Vagina (tissue), 2 donors: Measurements from ENCODE around the gene PPFIBP1. TPM values are rescaled to one million over a fixed set of nuclear protein-coding genes. Genes with fewer than 3 reads are reported as not detected.
A peak's percentile ranks its signal among the peaks of the same experiment; 100 is the strongest.

Experiments
- DNase-seq, 2 donors: peaks; one replicate each; pipeline ENCODE4 v3.0.0-alpha.2; 2017; ENCODE audit errors: extremely low spot score in 2 of 2
- H3K27ac ChIP-seq: fragments of 200-600 bp; sonication (generic); one replicate; pipeline ENCODE4 v1.5.1; 2019
- H3K27me3 ChIP-seq: fragments of 200-600 bp; sonication (generic); one replicate; pipeline ENCODE4 v1.5.1; 2019
- H3K36me3 ChIP-seq, 2 donors: fragments of 200-600 bp; sonication (generic); one replicate each; pipeline ENCODE4 v1.5.1; 2017 to 2019
- H3K4me1 ChIP-seq: fragments of 200-600 bp; sonication (generic); one replicate; pipeline ENCODE4 v1.5.1; 2019
- H3K4me3 ChIP-seq, 2 donors: fragments of 200-600 bp; sonication (generic); 1 replicate in 1 of 2; 2 replicates in 1 of 2; pipeline ENCODE4 v1.5.1; 2016 to 2019
- H3K9me3 ChIP-seq: fragments of 200-600 bp; sonication (generic); one replicate; pipeline ENCODE4 v1.5.1; 2019
- POLR2A ChIP-seq, 2 donors: fragments of 450-650 bp; IDR thresholded peaks; one replicate each; pipeline ENCODE4 v1.6.1; 2017; ENCODE audit warnings: antibody characterized with exemption in 2 of 2, mild to moderate bottlenecking in 2 of 2, moderate library complexity in 2 of 2
- POLR2AphosphoS5 ChIP-seq, 2 donors: sonication (generic); formaldehyde crosslinking; IDR thresholded peaks; one replicate each; pipeline ENCODE4 v1.9.0; 2017; ENCODE audit warnings: antibody characterized with exemption in 2 of 2, mild to moderate bottlenecking in 2 of 2, low read depth in 1 of 2; ENCODE audit not compliant: insufficient read depth in 1 of 2
- intact Hi-C: fragments of 100-400 bp; cut with DNase I; formaldehyde crosslinking; loops from one replicate; pipeline ENCODE4 v1.15.1; 2023
- total RNA-seq: library from RNA; depleted of rRNA; stranded (reverse); fragments of >200 nt; gene quantifications from one replicate; pipeline ENCODE4 v1.2.3, GENCODE V29; 2016
- TF ChIP-seq, protein P1 (sequence below), 3 experiments: fragments of 450-650 bp in 2 of 3; fragments of 200-600 bp in 1 of 3; sonication (generic) in 1 of 3; IDR thresholded peaks; one replicate each; pipeline ENCODE4 v1.5.1; 2017 to 2019; ENCODE audit warnings: antibody characterized with exemption in 3 of 3, mild to moderate bottlenecking in 2 of 3, moderate library complexity in 2 of 3

The PPFIBP1 gene
- total RNA-seq, 1 donor from 2014 or later = 101 TPM

DNA sequence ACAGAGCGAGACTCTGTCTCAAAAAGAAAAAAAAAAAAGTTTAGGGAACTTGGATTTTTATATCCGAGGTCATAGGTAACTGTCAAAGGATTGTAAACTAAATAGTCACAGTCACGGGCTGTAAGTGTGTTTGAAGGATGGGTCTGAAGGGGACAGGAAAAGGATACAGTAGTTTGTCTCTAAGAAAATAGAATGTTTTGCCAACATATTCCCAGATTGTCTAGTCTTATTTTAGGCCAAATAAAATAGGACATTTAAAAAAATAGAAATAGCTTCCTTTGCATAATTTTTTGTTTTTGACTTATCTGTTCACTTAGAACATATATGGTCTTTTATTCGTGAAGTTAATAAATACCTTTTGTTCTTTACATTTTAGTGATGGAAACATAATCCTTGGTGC lies 148.0 kb downstream of the PPFIBP1 start:
- intact Hi-C loops = no loop called here
- no peak overlapping the region for H3K27ac ChIP-seq

DNA sequence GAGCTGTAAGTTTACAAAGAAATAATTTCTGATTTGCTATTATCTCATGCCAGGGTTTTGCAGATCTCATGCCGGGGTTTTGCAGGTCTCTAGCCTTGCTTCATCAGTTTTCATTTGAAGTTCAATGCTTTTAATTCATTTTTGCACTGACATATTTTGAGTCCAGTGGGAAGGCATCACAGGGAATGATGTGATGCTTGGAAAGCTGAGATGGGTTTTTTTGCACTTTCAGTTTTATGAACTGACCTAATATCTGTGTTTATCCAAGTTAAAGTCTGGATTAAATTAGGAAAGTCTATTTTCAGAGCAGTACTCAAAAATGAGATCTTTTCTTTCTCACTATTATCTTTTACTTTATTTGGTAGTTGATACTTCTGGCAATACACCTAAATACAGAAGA lies 148.6 kb downstream of the PPFIBP1 start:
- no peaks in the 10 kb centered on the region for H3K9me3 ChIP-seq
- H3K27me3 ChIP-seq = no peaks in the 10 kb centered on the region
- peaks cover 0 to 26% of the 10 kb centered on the region in 2 donors for H3K36me3 ChIP-seq
- no peak overlapping the region for H3K27ac ChIP-seq
- intact Hi-C loops = no loop called here
- TF ChIP-seq, protein P1, sequence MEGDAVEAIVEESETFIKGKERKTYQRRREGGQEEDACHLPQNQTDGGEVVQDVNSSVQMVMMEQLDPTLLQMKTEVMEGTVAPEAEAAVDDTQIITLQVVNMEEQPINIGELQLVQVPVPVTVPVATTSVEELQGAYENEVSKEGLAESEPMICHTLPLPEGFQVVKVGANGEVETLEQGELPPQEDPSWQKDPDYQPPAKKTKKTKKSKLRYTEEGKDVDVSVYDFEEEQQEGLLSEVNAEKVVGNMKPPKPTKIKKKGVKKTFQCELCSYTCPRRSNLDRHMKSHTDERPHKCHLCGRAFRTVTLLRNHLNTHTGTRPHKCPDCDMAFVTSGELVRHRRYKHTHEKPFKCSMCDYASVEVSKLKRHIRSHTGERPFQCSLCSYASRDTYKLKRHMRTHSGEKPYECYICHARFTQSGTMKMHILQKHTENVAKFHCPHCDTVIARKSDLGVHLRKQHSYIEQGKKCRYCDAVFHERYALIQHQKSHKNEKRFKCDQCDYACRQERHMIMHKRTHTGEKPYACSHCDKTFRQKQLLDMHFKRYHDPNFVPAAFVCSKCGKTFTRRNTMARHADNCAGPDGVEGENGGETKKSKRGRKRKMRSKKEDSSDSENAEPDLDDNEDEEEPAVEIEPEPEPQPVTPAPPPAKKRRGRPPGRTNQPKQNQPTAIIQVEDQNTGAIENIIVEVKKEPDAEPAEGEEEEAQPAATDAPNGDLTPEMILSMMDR (IDR thresholded peaks at IDR 0.05) = no peak
- TF ChIP-seq POLR2A (IDR thresholded peaks at IDR 0.05) = no peak
- TF ChIP-seq POLR2AphosphoS5 (IDR thresholded peaks at IDR 0.05; ENCODE audit: insufficient read depth in 1 of 2, low read depth in 1 of 2) = no peak
- no peaks in the 10 kb centered on the region for H3K4me1 ChIP-seq
- H3K4me3 ChIP-seq = no peak overlapping the region
- DNase-seq = no peak

More for the DNA sequence above, 148.0 kb downstream of the PPFIBP1 start:
- Histone ChIP-seq H3K27me3 (no peaks in the 10 kb centered on the region), H3K36me3 (peaks cover 0 to 28% of the 10 kb centered on the region in 2 donors), H3K9me3 (no peaks in the 10 kb centered on the region), H3K4me3 (no peak overlapping the region), H3K4me1 (no peaks in the 10 kb centered on the region)
- no peak for DNase-seq
- TF ChIP-seq, protein P1 (IDR thresholded peaks at IDR 0.05) = no peak
- TF ChIP-seq POLR2A (IDR thresholded peaks at IDR 0.05) = no peak
- TF ChIP-seq POLR2AphosphoS5 (IDR thresholded peaks at IDR 0.05; ENCODE audit: insufficient read depth in 1 of 2, low read depth in 1 of 2) = no peak

DNA sequence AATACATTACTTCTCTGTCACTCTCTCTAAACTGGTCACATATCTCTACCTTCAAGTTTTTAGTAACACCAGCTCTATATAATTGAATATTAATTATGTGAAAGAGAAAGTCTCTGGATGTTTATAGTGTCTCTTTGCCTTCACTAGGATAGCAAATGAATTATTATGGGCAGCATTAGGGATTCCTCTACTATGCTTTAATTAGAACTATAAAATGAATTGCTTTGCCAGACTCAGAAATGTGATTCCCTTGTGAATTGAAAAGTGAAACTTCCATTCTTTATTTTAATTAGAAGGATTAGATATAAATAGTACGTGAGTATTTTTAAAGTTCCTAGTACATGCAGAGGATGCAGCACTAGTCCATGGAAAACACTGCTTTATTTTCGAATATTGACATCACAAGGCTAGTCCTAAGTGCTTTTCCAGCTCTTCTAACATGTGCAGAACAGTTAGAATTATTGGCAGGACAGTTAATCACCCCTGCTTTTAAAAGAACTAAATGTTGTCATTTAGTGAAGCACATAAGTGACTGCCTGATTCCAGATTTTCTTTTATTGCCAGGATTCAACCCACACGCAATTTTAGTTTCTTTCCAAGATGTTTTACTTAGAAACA lies 149.2 kb downstream of the PPFIBP1 start:
- H3K9me3 ChIP-seq = no peaks in the 10 kb centered on the region
- H3K36me3 ChIP-seq = peaks cover 0 to 24% of the 10 kb centered on the region in 2 donors
- no peaks in the 10 kb centered on the region for H3K27me3 ChIP-seq
- peak overlapping the region; percentile 22 for H3K27ac ChIP-seq
- DNase-seq = no peak
- intact Hi-C loops = no loop called here
- TF ChIP-seq, protein P1 (IDR thresholded peaks at IDR 0.05) = no peak
- TF ChIP-seq POLR2AphosphoS5 (IDR thresholded peaks at IDR 0.05; ENCODE audit: insufficient read depth in 1 of 2, low read depth in 1 of 2) (no peak), POLR2A (IDR thresholded peaks at IDR 0.05) (no peak)
- H3K4me3 ChIP-seq = no peak overlapping the region
- H3K4me1 ChIP-seq = no peaks in the 10 kb centered on the region

DNA sequence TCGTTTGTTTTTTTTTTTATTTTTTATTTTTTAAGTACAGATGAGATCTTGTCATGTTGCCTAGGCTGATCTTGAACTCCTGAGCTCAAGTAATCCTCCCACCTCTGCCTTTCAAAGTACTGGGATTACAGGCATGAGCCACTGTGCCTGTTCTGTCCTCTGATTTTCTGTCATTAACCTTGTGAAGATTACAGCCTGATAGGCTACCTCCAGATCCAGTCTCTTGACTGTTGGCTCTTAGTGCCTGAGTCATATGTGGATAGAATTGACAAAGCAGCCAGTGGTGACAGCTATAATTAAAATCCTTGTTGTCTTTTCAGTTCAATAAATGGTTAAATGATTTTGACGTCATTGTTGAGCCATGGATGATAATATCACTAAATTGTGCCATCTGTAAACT lies 151.0 kb downstream of the PPFIBP1 start:
- TF ChIP-seq, protein P1 (IDR thresholded peaks at IDR 0.05) = no peak
- TF ChIP-seq POLR2AphosphoS5 (IDR thresholded peaks at IDR 0.05; ENCODE audit: insufficient read depth in 1 of 2, low read depth in 1 of 2) (no peak), POLR2A (IDR thresholded peaks at IDR 0.05) (no peak)
- no peak for DNase-seq

DNA sequence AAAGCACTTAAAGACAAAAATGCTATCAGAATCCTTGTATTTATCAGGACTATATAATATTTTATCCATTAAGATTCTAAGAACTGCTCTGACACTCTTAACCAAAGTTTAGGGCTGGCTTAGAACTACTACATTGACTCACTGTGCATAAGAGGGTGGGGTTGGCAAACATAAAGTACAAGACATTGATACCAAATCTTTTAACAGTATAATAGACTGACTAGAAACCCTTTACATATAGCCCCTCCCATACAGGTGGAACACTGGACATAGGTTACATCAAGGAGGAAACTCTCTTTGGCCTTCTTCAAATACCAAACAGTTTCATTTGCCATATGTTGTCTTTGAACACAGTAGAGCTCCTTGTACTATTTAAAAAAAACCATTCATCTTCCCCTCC lies 156.6 kb downstream of the PPFIBP1 start:
- no peak for DNase-seq
- intact Hi-C loops = no loop called here
- H3K27ac ChIP-seq = no peak overlapping the region
- H3K9me3 ChIP-seq = no peaks in the 10 kb centered on the region
- H3K4me3 ChIP-seq = no peak overlapping the region
- TF ChIP-seq POLR2A (IDR thresholded peaks at IDR 0.05) (no peak), POLR2AphosphoS5 (IDR thresholded peaks at IDR 0.05; ENCODE audit: insufficient read depth in 1 of 2, low read depth in 1 of 2) (no peak)
- TF ChIP-seq, protein P1 (IDR thresholded peaks at IDR 0.05) = no peak
- peaks cover 0 to 67% of the 10 kb centered on the region in 2 donors for H3K36me3 ChIP-seq
- H3K4me1 ChIP-seq = no peaks in the 10 kb centered on the region
- no peaks in the 10 kb centered on the region for H3K27me3 ChIP-seq

More for the DNA sequence above, 151.0 kb downstream of the PPFIBP1 start:
- no peaks in the 10 kb centered on the region for H3K9me3 ChIP-seq
- no peak overlapping the region for H3K27ac ChIP-seq
- H3K36me3 ChIP-seq = peaks cover 0 to 29% of the 10 kb centered on the region in 2 donors
- intact Hi-C loops = no loop called here
- H3K4me1 ChIP-seq = no peaks in the 10 kb centered on the region
- no peaks in the 10 kb centered on the region for H3K27me3 ChIP-seq
- H3K4me3 ChIP-seq = no peak overlapping the region
